ENCODE data around the gene SETDB2. TPM values are rescaled to one million over a fixed set of nuclear protein-coding genes. Genes with fewer than 3 reads are reported as not detected.

Gene SETDB2
- polyA plus RNA-seq, 1 donor (not counting 4 experiments of a cell fraction or from before 2014, with no cell fraction given), result 5.6 TPM

- H3K4me1 ChIP-seq (ENCODE audit: control insufficient read depth, extremely low read depth, insufficient read depth, low read length), result no peaks in the 10 kb centered on the region
- no peaks in the 10 kb centered on the region for H3K79me2 ChIP-seq (ENCODE audit: control insufficient read depth, insufficient read depth, low read length)
- H3K9me3 ChIP-seq (ENCODE audit: control insufficient read depth, low read depth, low read length), result no peaks in the 10 kb centered on the region
- H3K4me2 ChIP-seq (ENCODE audit: control insufficient read depth, extremely low read depth, insufficient read depth, low read depth, low read length), result peak overlapping the region; percentile 33
- DNase-seq (ENCODE audit: low read depth, low spot score), result no peak
- no peak overlapping the region for H3K27ac ChIP-seq (ENCODE audit: control insufficient read depth, insufficient read depth, low read length)
- H3K4me3 ChIP-seq (ENCODE audit: control insufficient read depth in 2 of 3, extremely low read depth in 1 of 3, insufficient read depth in 2 of 3, low read depth in 1 of 3, low read length in 3 of 3), result no peak overlapping the region
- no peaks in the 10 kb centered on the region for H3K9me1 ChIP-seq (ENCODE audit: control insufficient read depth, extremely low read depth, insufficient read depth, low read length)
- no peak for TF ChIP-seq EZH2 (IDR thresholded peaks at IDR 0.05; ENCODE audit: low read length)
- dilution Hi-C loops (cut with MboI; ENCODE audit: extremely low pct_ligation_motif_present, low sequenced_read_pairs), result no loop called here
- H3K36me3 ChIP-seq (ENCODE audit: control insufficient read depth in 2 of 2, extremely low read depth in 1 of 2, insufficient read depth in 2 of 2, low read length in 2 of 2), result no peaks in the 10 kb centered on the region
- H2AFZ ChIP-seq (ENCODE audit: control insufficient read depth, low read length), result peak overlapping the region; percentile 62
- no peaks in the 10 kb centered on the region for H3K27me3 ChIP-seq (ENCODE audit: control insufficient read depth, extremely low read depth, insufficient read depth, low read length)
- FAIRE-seq, result peak; percentile 34
- H3K9ac ChIP-seq (ENCODE audit: control insufficient read depth, extremely low read depth, insufficient read depth, low read length), result no peak overlapping the region
- H4K20me1 ChIP-seq (ENCODE audit: control insufficient read depth, extremely low read depth, insufficient read depth, low read length), result no peaks in the 10 kb centered on the region
These were observed 43.1 kb upstream of the SETDB2 start for GRCh38 chr13:49400755-49401659.

DNA sequence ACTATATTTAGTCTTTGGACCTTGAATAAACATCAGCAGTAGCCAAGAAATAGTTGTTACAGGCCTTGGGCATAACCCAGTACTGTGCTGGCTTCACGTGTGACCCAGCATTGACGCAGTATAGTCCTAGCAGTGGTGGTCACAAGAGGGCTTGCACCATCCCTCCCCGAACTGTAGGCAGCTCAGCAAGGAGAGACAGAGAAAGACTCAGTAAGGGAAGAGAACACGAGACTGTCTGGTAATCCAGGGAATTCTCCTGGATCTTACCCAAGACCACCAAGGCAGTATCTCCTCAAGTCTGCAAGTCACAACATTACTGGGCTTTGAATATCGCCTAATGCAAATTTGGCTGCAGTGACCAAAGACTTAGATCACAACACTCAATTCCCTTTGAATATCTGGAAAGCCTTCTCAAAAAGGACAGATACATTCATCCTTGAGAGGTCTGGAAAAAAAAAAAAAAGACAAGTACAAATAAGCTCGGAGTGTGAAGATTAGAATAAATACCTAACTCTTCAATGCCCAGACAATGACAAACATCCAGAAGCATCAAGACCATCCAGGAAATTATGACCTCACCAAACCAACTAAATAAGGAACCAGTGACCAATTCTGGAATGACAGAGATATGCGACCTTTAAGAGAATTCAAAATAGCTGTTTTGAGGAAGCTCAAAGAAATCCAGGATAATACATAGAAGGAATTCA is 39.9 kb upstream of the SETDB2 start:
- no peaks in the 10 kb centered on the region for H3K27me3 ChIP-seq (ENCODE audit: control insufficient read depth, extremely low read depth, insufficient read depth, low read length)
- no peaks in the 10 kb centered on the region for H3K36me3 ChIP-seq (ENCODE audit: control insufficient read depth in 2 of 2, extremely low read depth in 1 of 2, insufficient read depth in 2 of 2, low read length in 2 of 2)
- no peak overlapping the region for H3K27ac ChIP-seq (ENCODE audit: control insufficient read depth, insufficient read depth, low read length)
- H3K79me2 ChIP-seq (ENCODE audit: control insufficient read depth, insufficient read depth, low read length), result no peaks in the 10 kb centered on the region
- H2AFZ ChIP-seq (ENCODE audit: control insufficient read depth, low read length), result no peak overlapping the region
- H3K9me3 ChIP-seq (ENCODE audit: control insufficient read depth, low read depth, low read length), result no peaks in the 10 kb centered on the region
- H3K9me1 ChIP-seq (ENCODE audit: control insufficient read depth, extremely low read depth, insufficient read depth, low read length), result no peaks in the 10 kb centered on the region
- H3K4me3 ChIP-seq (ENCODE audit: control insufficient read depth in 2 of 3, extremely low read depth in 1 of 3, insufficient read depth in 2 of 3, low read depth in 1 of 3, low read length in 3 of 3), result no peak overlapping the region
- TF ChIP-seq, protein P1, sequence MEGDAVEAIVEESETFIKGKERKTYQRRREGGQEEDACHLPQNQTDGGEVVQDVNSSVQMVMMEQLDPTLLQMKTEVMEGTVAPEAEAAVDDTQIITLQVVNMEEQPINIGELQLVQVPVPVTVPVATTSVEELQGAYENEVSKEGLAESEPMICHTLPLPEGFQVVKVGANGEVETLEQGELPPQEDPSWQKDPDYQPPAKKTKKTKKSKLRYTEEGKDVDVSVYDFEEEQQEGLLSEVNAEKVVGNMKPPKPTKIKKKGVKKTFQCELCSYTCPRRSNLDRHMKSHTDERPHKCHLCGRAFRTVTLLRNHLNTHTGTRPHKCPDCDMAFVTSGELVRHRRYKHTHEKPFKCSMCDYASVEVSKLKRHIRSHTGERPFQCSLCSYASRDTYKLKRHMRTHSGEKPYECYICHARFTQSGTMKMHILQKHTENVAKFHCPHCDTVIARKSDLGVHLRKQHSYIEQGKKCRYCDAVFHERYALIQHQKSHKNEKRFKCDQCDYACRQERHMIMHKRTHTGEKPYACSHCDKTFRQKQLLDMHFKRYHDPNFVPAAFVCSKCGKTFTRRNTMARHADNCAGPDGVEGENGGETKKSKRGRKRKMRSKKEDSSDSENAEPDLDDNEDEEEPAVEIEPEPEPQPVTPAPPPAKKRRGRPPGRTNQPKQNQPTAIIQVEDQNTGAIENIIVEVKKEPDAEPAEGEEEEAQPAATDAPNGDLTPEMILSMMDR (optimal IDR thresholded peaks at IDR 0.05 in 1 of 3, IDR thresholded peaks at IDR 0.05 in 1 of 3, conservative IDR thresholded peaks at IDR 0.05 in 1 of 3; ENCODE audit: extremely low read depth in 1 of 3, insufficient read depth in 2 of 3, low read length in 3 of 3), result no peak
- TF ChIP-seq EZH2 (IDR thresholded peaks at IDR 0.05; ENCODE audit: low read length), result no peak
- H3K9ac ChIP-seq (ENCODE audit: control insufficient read depth, extremely low read depth, insufficient read depth, low read length), result no peak overlapping the region
- no peaks in the 10 kb centered on the region for H3K4me1 ChIP-seq (ENCODE audit: control insufficient read depth, extremely low read depth, insufficient read depth, low read length)
- FAIRE-seq (no peak), DNase-seq (ENCODE audit: low read depth, low spot score) (no peak)
- dilution Hi-C loops (cut with MboI; ENCODE audit: extremely low pct_ligation_motif_present, low sequenced_read_pairs), result no loop called here
- no peak overlapping the region for H3K4me2 ChIP-seq (ENCODE audit: control insufficient read depth, extremely low read depth, insufficient read depth, low read depth, low read length)
- no peaks in the 10 kb centered on the region for H4K20me1 ChIP-seq (ENCODE audit: control insufficient read depth, extremely low read depth, insufficient read depth, low read length)

Measured in keratinocyte (primary cell).